ENCODE data around the gene TIMM50. TPM values are rescaled to one million over a fixed set of nuclear protein-coding genes. Genes with fewer than 3 reads are reported as not detected.
"Not testable (repeated sequence)": the region's sequence is repeated elsewhere in the genome, so short reads cannot be mapped to it uniquely, and the experiment has no call there.

TIMM50 gene
- total RNA-seq, 3 donors from 2014 or later, result 52.6 to 57.9 (median 57.7) TPM

- Histone ChIP-seq H3K4me3 (no peak overlapping the region), H3K9me3 (no peaks in the 10 kb centered on the region), H3K4me1 (ENCODE audit: low read depth) (no peaks in the 10 kb centered on the region), H3K36me3 (ENCODE audit: low read depth) (peaks cover 14% of the 10 kb centered on the region)
- no peak for TF ChIP-seq CTCF (IDR thresholded peaks at IDR 0.05)
- ATAC-seq, result no peak
- no peak for DNase-seq
- intact Hi-C loops (cut with DNase I, micrococcal nuclease), result no loop called here
These were observed 8.7 kb upstream of the TIMM50 start for GRCh38 chr19:39471756-39472536.

DNA sequence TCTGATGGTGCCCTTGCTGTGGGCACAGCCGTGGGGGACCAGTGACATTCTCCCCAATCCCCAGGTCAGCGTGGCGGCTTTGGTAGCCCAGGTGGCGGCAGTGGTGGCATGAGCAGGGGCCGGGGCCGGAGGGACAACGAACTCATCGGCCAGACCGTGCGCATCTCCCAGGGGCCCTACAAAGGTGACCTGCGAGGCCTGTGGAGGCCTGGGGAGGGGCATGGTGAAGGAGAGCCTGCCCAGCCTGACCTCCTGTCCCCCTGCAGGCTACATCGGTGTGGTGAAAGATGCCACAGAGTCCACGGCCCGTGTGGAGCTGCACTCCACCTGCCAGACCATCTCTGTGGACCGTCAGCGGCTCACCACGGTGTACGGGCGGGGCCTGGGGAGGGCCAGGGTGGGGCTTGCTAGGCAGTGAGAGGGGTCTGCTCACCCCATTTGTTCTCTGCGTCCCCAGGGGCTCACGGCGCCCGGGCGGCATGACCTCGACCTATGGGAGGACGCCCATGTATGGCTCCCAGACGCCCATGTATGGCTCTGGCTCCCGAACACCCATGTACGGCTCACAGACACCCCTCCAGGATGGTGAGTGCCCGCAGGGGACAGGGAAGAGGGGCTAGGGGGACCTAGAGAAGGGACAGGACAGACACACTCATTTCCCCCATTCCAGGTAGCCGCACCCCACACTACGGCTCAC is 7.7 kb upstream of the TIMM50 start:
- Histone ChIP-seq H3K36me3 (ENCODE audit: low read depth) (peaks cover 14% of the 10 kb centered on the region), H3K4me1 (ENCODE audit: low read depth) (no peaks in the 10 kb centered on the region), H3K4me3 (no peak overlapping the region), H3K9me3 (no peaks in the 10 kb centered on the region)
- TF ChIP-seq CTCF (IDR thresholded peaks at IDR 0.05), result no peak
- ATAC-seq (peak; percentile 5), DNase-seq (no peak)
- intact Hi-C loops (cut with DNase I, micrococcal nuclease), result no loop called here

DNA sequence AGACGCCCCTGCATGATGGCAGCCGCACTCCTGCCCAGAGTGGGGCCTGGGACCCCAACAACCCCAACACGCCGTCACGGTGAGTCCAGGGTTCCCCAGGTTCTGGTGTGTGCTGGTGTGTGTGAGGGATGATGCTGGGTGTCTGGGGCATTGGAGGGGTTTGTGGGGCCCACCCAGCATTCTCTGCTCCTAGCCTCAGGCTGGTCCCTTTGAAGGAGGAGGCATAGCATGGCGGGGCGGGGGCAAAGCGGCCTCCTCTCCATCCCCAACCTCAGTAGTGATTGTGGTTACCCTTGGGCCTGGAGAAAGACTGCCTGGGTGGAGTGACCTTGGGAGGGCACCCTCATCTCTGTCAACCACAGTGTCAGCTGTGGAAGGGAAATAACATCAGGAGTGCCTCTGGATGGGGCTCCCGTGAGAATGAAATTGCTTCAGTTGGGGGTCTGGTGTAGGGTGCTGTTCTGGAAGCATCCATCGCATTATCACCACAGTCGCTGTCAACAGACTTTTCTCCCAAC is 7.1 kb upstream of the TIMM50 start:
- Histone ChIP-seq H3K9me3 (no peaks in the 10 kb centered on the region), H3K4me3 (no peak overlapping the region), H3K36me3 (ENCODE audit: low read depth) (peaks cover 14% of the 10 kb centered on the region), H3K4me1 (ENCODE audit: low read depth) (no peaks in the 10 kb centered on the region)
- no peak for ATAC-seq
- intact Hi-C loops (cut with DNase I, micrococcal nuclease), result no loop called here
- no peak for DNase-seq
- TF ChIP-seq CTCF (IDR thresholded peaks at IDR 0.05), result no peak

GRCh38 chr19:39474139-39474620 is 6.5 kb upstream of the TIMM50 start:
- DNase-seq (peak in 2 of 3 donors; percentile 66 to 71), ATAC-seq (peak; percentile 68)
- peak; percentile 60 for TF ChIP-seq CTCF (IDR thresholded peaks at IDR 0.05)
- H3K4me3 ChIP-seq, result no peak overlapping the region
- peaks cover 7% of the 10 kb centered on the region for H3K36me3 ChIP-seq (ENCODE audit: low read depth)
- no peaks in the 10 kb centered on the region for H3K4me1 ChIP-seq (ENCODE audit: low read depth)
- H3K9me3 ChIP-seq, result no peaks in the 10 kb centered on the region
- intact Hi-C loops (cut with DNase I, micrococcal nuclease), result no loop called here

- DNase-seq, result no peak
- intact Hi-C loops (cut with DNase I, micrococcal nuclease), result no loop called here
These were observed 4.9 kb upstream of the TIMM50 start for GRCh38 chr19:39475748-39476147.

DNA sequence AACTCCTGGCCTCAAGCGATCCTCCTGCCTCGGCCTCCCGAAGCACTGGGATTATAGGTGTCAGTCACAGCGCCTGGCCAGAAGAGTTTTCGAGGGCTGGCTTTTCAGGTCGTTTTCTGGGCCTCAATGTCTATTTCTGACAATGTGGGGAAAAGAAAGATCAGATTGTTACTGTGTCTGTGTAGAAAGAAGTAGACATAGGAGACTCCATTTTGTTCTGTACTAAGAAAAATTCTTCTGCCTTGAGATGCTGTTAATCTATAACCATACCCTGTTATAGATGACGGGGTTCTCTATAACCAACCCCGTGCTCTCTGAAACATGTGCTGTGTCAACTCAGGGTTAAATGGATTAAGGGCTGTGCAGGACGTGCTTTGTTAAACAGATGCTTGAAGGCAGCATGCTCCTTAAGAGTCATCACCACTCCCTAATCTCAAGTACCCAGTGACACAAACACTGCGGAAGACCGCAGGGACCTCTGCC is 1.3 kb upstream of the TIMM50 start:
- intact Hi-C loops (cut with DNase I, micrococcal nuclease); H3K36me3 ChIP-seq (ENCODE audit: low read depth); DNase-seq; H3K4me3 ChIP-seq; H3K9me3 ChIP-seq; ATAC-seq: not testable (repeated sequence)
- H3K4me1 ChIP-seq (ENCODE audit: low read depth), result peaks cover 10% of the 10 kb centered on the region

More at GRCh38 chr19:39475748-39476147, 4.9 kb upstream of the TIMM50 start:
- no peak overlapping the region for H3K4me3 ChIP-seq
- H3K36me3 ChIP-seq (ENCODE audit: low read depth), result no peaks in the 10 kb centered on the region
- no peak for ATAC-seq
- no peak for TF ChIP-seq CTCF (IDR thresholded peaks at IDR 0.05)
- H3K4me1 ChIP-seq (ENCODE audit: low read depth), result no peaks in the 10 kb centered on the region
- H3K9me3 ChIP-seq, result no peaks in the 10 kb centered on the region
